Sigmoid colon (tissue), 7 donors: ENCODE results near the gene OTUB1. TPM values are rescaled to one million over a fixed set of nuclear protein-coding genes. Genes with fewer than 3 reads are reported as not detected.
A peak's percentile ranks its signal among the peaks of the same experiment; 100 is the strongest.

Experiments used
- DNase-seq: peaks from one replicate; pipeline ENCODE4 v3.0.0-alpha.2; 2019
- H3K27ac ChIP-seq, 4 donors: fragments of 200-600 bp; sonication (generic); one replicate each; pipeline ENCODE4 v1.5.1; 2016 to 2019; ENCODE audit warnings: mild to moderate bottlenecking in 1 of 4
- H3K27me3 ChIP-seq, 3 donors: fragments of 200-600 bp; sonication (generic); one replicate each; pipeline ENCODE4 v1.5.1; 2019; ENCODE audit warnings: mild to moderate bottlenecking in 1 of 3
- H3K36me3 ChIP-seq, 4 donors: fragments of 200-600 bp; sonication (generic); one replicate each; pipeline ENCODE4 v1.5.1; 2016 to 2019
- H3K4me1 ChIP-seq, 4 donors: fragments of 200-600 bp; sonication (generic); one replicate each; pipeline ENCODE4 v1.5.1; 2017 to 2019
- H3K4me3 ChIP-seq, 4 donors: fragments of 200-600 bp; sonication (generic); one replicate each; pipeline ENCODE4 v1.5.1; 2017 to 2019; ENCODE audit warnings: mild to moderate bottlenecking in 2 of 4, moderate library complexity in 1 of 4
- H3K9me3 ChIP-seq, 4 donors: fragments of 200-600 bp in 3 of 4; sonication (generic) in 3 of 4; one replicate each; pipeline versions ENCODE4 v1.5.1 to v1.6.1; 2013 to 2019
- CTCF ChIP-seq, 4 experiments: fragments of 450-650 bp in 3 of 4; fragments of 200-600 bp in 1 of 4; IDR thresholded peaks; one replicate each; pipeline ENCODE4 v1.5.1; 2016 to 2019; ENCODE audit warnings: antibody characterized with exemption in 4 of 4, mild to moderate bottlenecking in 3 of 4, moderate library complexity in 2 of 4
- EP300 ChIP-seq, 4 donors: sonication (generic); formaldehyde crosslinking; IDR thresholded peaks; one replicate each; pipeline ENCODE4 v1.6.1; 2017; ENCODE audit warnings: antibody characterized with exemption in 4 of 4
- POLR2A ChIP-seq, 2 donors: fragments of 450-650 bp; IDR thresholded peaks; one replicate each; pipeline ENCODE4 v1.6.1; 2016; ENCODE audit warnings: antibody characterized with exemption in 2 of 2, mild to moderate bottlenecking in 2 of 2, moderate library complexity in 2 of 2
- POLR2AphosphoS5 ChIP-seq, 4 donors: sonication (generic); formaldehyde crosslinking; IDR thresholded peaks; one replicate each; pipeline ENCODE4 v1.6.1; 2017; ENCODE audit warnings: antibody characterized with exemption in 4 of 4
- WGBS, 2 donors: extraction: QIAGEN DNeasy Blood & Tissue Kit; methylation state at CpG; one replicate each; pipeline ENCODE4 v1.1.7; 2013; 5-methylcytosine and 5-hydroxymethylcytosine counted together
- intact Hi-C: fragments of 100-400 bp; cut with DNase I; formaldehyde crosslinking; loops from one replicate; pipeline ENCODE4 v1.15.1; 2023
- polyA plus RNA-seq, 3 donors: library from polyadenylated mRNA; stranded (reverse); fragments of 200-250 nt; gene quantifications; one replicate each; pipeline ENCODE4 v1.2.3, GENCODE V29; 2013
- total RNA-seq, 4 donors: library from RNA; depleted of rRNA; stranded (reverse); fragments of >200 nt; gene quantifications; one replicate each; pipeline ENCODE4 v1.1.0, GENCODE V29; 2016
- donor health status: healthy with polysubstance abuse.
- donor health status: Bipolar disorder and iron deficiency.
- donor health status: healthy.

The OTUB1 gene
- total and polyA plus RNA-seq, 7 donors, result 44.8 to 96.4 (median 61.7) TPM

DNA sequence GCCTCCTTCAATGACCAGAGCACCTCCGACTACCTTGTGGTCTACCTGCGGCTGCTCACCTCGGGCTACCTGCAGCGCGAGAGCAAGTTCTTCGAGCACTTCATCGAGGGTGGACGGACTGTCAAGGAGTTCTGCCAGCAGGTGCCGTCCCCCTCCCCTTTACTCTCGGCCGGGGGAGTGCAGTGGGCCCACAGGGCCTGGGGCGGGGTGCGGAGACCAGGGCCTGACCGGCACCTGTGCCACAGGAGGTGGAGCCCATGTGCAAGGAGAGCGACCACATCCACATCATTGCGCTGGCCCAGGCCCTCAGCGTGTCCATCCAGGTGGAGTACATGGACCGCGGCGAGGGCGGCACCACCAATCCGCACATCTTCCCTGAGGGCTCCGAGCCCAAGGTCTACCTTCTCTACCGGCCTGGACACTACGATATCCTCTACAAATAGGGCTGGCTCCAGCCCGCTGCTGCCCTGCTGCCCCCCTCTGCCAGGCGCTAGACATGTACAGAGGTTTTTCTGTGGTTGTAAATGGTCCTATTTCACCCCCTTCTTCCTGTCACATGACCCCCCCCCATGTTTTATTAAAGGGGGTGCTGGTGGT, 11.0 kb downstream of the OTUB1 start:
- Histone ChIP-seq H3K9me3 (no peaks in the 10 kb centered on the region), H3K4me3 (no peak overlapping the region), H3K27me3 (peaks cover 0 to 7% (median 0%) of the 10 kb centered on the region in 3 donors), H3K36me3 (peaks cover 15 to 59% (median 23%) of the 10 kb centered on the region in 4 donors), H3K27ac (no peak overlapping the region), H3K4me1 (peaks cover 0 to 35% (median 30%) of the 10 kb centered on the region in 4 donors)
- DNase-seq, result no peak
- intact Hi-C loops, result no loop called here
- WGBS, 2 donors, result 94 to 95% methylated on average over 27 of the region's 27 CpGs
- no peak for TF ChIP-seq CTCF (IDR thresholded peaks at IDR 0.05)
- no peak for TF ChIP-seq POLR2A (IDR thresholded peaks at IDR 0.05)
- TF ChIP-seq EP300 (IDR thresholded peaks at IDR 0.05), result no peak
- no peak for TF ChIP-seq POLR2AphosphoS5 (IDR thresholded peaks at IDR 0.05)

GRCh38 chr11:63997801-63998337, 11.6 kb downstream of the OTUB1 start:
- Histone ChIP-seq H3K27me3 (peaks cover 0 to 7% (median 0%) of the 10 kb centered on the region in 3 donors), H3K4me3 (no peak overlapping the region), H3K4me1 (peaks cover 0 to 39% (median 30%) of the 10 kb centered on the region in 4 donors), H3K27ac (no peak overlapping the region), H3K9me3 (no peaks in the 10 kb centered on the region), H3K36me3 (peaks cover 15 to 55% (median 22%) of the 10 kb centered on the region in 4 donors)
- WGBS, 2 donors, result 83 to 87% methylated on average over 11 of the region's 11 CpGs
- intact Hi-C loops, result no loop called here
- no peak for DNase-seq
- TF ChIP-seq EP300 (IDR thresholded peaks at IDR 0.05) (no peak), POLR2A (IDR thresholded peaks at IDR 0.05) (no peak)

GRCh38 chr11:63998558-63999348, 12.5 kb downstream of the OTUB1 start:
- TF ChIP-seq POLR2AphosphoS5 (IDR thresholded peaks at IDR 0.05) (no peak), CTCF (IDR thresholded peaks at IDR 0.05) (no peak), POLR2A (IDR thresholded peaks at IDR 0.05) (no peak)
- intact Hi-C loops, result no loop called here
- no peak for DNase-seq
- H3K36me3 ChIP-seq, result peaks cover 11 to 48% (median 19%) of the 10 kb centered on the region in 4 donors
- H3K4me1 ChIP-seq, result peaks cover 0 to 39% (median 30%) of the 10 kb centered on the region in 4 donors
- no peak overlapping the region for H3K27ac ChIP-seq
- no peaks in the 10 kb centered on the region for H3K9me3 ChIP-seq
- 72 to 78% methylated on average over 54 of the region's 54 CpGs for whole genome bisulfite sequencing, 2 donors
- H3K27me3 ChIP-seq, result peaks cover 0 to 7% (median 0%) of the 10 kb centered on the region in 3 donors
- peak overlapping the region in 3 of 4 donors; percentile 35 to 44 (median 40) for H3K4me3 ChIP-seq

DNA sequence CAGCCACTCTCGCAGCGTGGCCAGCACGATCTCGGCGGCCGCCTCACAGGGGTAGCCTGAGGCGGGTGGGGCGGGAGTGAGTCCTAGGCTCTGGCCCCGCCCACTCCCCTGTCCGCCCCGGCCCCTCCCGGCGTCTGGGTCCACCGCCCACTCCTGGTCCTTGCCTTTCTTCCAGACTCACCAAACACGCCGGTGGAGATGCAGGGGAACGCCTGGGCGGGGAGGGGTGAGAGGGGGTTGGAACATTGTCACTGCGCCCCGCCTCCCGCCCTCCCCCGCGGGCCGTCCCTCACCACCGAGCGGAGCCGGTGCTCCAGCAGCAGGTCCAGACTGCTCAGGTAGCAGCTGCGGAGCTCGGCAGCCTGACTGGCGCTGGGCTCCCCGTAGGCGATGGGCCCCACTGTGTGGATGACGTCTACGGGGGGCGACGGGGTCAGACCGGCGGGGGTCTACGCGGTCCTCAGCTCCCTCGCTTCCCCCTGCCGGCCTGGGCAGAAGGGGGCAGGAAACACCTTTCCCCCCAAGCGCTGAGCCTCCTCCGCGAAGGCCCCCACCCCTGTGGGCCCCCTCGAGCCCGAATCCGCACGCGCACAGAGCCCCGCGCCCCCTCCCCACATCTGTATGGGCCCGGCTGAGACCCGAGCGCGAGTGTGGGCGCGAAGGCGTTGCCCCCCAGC, 13.2 kb downstream of the OTUB1 start:
- TF ChIP-seq POLR2AphosphoS5 (IDR thresholded peaks at IDR 0.05), result no peak
- no peak for TF ChIP-seq EP300 (IDR thresholded peaks at IDR 0.05)
- no peak for TF ChIP-seq CTCF (IDR thresholded peaks at IDR 0.05)
- TF ChIP-seq POLR2A (IDR thresholded peaks at IDR 0.05), result no peak
- Histone ChIP-seq H3K27me3 (peaks cover 0 to 7% (median 0%) of the 10 kb centered on the region in 3 donors), H3K9me3 (no peaks in the 10 kb centered on the region), H3K36me3 (peaks cover 11 to 41% (median 18%) of the 10 kb centered on the region in 4 donors), H3K4me3 (peak overlapping the region in 3 of 4 donors; percentile 35 to 44 (median 40)), H3K4me1 (peaks cover 0 to 39% (median 30%) of the 10 kb centered on the region in 4 donors), H3K27ac (no peak overlapping the region)
- 12 to 34% methylated on average over 59 of the region's 59 CpGs for WGBS, 2 donors
- intact Hi-C loops, result loop anchor here (1.0 kb wide), 2 partner anchors 149 to 154 kb away; no protein-coding TSS in a partner anchor
- peak; percentile 86 for DNase-seq
